NCI-H1105 treated with DMSO at 0.1 percent for 48 hours (cell line): ENCODE results near the gene CDH4.

Source experiments
- DNase-seq: peaks from one replicate; lab custom pipeline; 2025; lab: John Stamatoyannopoulos, UW

The CDH4 gene

DNA sequence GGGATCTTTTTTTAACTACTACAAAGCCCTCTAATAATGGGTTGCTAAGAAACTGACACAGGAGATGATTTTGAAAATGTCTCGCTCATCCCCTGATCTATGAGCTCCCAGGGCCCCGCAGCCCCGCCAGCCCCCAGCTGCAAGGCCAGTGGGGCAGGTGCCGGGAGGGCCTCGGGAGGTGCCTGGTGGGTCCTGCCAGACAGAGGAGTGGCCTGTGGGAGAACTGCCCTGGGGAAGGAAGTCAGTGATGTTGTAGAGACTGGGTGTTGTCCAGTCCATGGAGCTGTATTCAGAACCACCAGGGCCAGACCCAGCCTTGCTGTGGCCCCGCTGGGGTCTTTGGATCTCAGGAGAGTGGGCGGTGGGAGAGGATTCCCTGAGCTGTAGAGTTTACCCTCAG lies 554.9 kb downstream of the CDH4 start:
- DNase-seq = no peak

GRCh38 chr20:61807471-61808160 lies 555.6 kb downstream of the CDH4 start:
- no peak for DNase-seq

DNA sequence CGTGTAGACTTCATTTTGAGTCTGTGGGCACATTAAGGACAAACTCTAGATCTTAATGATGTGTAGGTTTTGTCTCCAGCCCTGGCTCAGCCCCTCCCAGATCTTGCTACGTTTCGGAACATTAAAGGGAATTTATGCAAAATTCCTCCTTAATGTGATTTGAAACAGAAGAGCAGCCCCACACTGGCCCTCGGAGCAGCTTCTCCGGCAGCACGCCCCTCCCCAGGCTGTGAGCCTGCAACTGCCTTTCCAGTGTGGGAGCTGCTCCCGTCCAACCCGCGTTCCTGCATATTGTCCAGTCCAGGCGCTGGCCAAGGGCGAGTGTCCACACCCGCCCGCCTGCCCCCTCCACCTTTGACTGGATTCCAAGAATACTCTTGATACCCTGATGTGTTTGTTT lies 556.4 kb downstream of the CDH4 start:
- DNase-seq = no peak

- DNase-seq = no peak
Measured at GRCh38 chr20:61809006-61809770, 557.1 kb downstream of the CDH4 start.

GRCh38 chr20:61810066-61810737 lies 558.1 kb downstream of the CDH4 start:
- no peak for DNase-seq

- no peak for DNase-seq
Measured at GRCh38 chr20:61810738-61811135, 558.7 kb downstream of the CDH4 start.

- no peak for DNase-seq
Measured at GRCh38 chr20:61811166-61811565, 559.1 kb downstream of the CDH4 start.

- DNase-seq = no peak
Measured at GRCh38 chr20:61812121-61812844, 560.2 kb downstream of the CDH4 start.

DNA sequence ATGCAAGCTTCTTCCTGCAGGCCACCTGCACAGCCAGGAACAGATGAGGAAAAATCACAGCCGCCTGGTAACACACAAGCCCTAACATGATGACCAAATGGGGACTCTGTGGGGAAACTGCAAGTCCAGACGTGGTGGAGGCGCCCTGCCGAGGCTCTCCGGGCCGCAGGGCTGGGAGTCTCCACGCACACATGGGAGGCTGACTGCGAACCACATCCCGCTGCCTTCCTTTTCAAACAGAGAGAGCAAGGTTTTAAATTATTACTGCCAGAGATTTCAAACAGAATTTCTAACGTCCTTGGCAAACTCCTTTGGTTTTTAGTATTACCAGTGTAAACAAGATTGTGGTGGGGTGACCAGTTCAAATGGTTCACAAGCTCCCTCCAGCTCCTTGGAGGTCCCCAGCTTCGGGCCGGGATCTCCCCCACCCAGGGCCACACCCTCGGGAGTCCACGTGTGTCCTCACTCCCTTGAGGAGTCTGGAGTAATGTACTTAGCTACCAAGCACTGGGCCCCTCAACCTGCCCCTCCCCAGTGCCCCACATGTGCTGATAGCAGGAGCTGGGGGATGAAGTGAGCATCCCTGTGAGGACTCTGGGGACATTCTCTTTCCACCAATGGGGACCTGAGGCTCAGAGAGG lies 560.9 kb downstream of the CDH4 start:
- no peak for DNase-seq

DNA sequence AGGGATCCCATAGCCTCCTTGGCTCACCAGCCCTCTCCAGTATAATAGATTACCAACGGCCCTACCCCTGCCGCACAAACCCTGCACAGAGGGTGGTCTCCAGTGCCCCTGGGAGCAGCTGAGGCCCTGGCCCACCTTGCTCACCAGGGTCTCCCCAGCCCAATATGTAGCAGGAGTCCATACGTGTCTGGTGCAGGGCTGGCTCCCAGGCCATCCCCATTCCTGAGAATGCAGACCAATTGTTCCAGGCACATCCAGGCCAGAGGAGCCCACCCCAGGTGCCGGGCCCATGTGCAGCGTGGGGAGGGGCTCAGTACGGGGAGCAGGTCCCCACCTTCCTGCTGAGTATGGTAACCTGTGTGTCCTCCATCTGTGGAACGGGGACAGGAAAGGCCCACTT lies 561.7 kb downstream of the CDH4 start:
- no peak for DNase-seq

DNA sequence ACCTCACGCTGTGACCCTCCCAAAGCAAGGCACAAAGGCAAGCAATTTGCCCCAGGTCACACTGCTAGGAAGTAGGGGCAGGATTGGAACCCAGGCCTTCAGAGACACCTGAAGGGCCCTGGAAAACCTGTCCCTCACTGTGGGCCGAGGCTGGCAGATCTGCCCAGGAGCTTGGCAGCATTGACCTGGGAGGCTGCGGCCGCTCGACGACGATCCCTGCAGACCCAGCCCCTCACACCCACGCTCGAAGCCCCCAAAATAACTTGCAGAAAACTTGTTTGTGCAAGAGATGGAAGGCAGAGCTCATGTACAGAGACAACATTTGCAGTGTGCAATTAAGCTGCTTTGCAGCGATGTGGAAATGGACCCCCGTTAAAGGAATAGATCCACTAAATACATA lies 562.2 kb downstream of the CDH4 start:
- no peak for DNase-seq

DNA sequence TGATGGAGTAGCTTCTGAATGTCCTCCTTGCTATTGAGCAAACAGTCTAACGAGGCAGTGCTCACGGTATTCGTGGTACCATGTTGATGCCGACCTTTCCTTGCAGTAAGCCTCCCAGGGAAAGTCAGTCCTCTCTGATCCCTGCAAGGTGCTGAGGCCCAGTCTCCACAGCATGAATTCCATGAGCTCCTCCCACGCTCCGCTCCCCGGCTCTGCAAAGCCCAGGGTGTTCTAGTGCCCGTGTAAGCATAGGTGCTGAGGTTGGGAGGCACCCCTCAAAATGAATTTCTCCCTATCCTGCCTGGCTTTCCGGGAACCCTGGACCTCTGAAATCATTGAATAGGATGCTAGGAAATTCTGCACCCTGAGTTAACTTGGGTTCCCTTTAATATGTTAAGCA lies 562.7 kb downstream of the CDH4 start:
- no peak for DNase-seq

DNA sequence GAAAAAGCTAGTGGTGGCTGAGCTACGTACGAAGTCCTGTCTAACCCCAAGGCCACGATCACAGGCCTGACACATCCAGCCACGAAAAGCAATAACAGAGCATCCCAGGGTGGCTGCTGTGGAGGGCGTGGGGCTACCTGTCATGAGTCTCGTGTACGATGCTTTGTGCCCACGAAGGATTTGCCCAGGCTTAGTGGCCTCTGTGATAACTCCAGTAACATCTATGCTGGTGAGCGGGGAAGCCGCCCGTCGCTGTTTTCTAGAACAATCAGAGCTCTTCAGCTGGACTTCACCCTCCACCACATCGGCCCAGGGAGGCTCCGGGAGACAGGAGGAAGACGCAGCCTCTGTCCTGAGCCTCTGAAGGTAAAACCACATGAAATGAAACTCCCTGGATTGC lies 563.1 kb downstream of the CDH4 start:
- DNase-seq = no peak

GRCh38 chr20:61815678-61816077 lies 563.6 kb downstream of the CDH4 start:
- no peak for DNase-seq

GRCh38 chr20:61816606-61817460 lies 564.8 kb downstream of the CDH4 start:
- no peak for DNase-seq

DNA sequence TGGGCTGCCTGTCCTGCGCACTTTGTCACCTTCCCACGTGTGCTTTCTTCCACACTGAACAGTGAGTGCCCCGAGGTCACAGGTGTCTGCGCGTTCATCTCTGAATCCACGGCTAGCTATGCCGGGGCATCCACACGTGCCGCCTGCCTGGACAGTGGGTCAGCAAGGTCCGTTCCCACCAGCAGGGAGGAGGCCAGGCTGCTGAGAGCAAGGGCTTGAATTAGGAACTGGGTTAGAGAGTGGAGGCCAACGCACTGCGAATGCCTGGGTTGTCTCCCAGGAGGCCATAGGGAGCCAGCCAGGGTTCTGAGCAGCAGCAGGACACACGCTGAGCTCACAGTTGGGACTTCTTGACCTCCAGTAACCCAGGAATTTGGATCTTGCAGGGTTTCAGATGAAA lies 565.5 kb downstream of the CDH4 start:
- no peak for DNase-seq

GRCh38 chr20:61818746-61819573 lies 566.9 kb downstream of the CDH4 start:
- no peak for DNase-seq

- DNase-seq = no peak
Measured at GRCh38 chr20:61819574-61819846, 567.4 kb downstream of the CDH4 start.

DNA sequence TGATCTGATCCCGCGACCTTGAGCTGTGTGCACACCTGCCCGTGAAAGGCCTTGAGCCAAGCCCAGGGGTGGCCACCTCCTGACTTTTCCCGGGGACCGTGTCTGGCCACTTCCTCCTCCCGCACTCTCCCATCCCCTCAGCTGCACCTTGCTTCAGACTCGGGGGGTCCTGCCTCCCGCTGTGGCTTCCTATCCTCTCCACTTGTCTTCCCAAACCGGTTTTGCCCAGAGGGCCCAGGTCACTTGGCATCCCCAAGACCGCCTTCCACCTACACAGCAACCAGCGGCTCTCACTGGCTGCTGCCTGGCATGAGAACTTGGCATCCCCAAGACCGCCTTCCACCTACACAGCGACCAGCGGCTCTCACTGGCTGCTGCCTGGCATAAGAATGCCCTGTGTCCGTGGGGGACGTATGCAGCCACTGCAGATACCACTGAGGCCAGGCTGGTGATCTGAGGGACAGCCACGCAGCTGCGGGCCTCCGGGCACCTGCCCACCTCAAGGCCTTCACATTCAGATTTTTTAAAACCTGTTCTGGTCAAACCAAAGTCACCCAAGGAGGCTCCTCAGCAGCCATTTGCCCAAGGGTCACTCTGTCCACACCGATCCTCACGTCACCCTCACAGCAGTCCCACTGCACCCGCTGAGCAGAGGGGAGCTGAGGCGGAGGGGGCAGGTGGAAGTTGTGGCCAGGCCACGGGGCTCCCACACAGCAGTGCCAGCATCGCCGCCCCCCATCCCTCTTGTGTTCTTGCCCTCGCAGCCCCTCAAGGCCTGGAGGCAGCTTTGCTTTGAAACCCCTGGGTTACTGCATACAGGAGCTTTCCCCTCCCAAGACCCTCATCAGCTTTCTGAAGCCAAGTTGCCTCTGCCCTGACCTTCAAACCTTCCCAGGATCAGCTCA lies 568.1 kb downstream of the CDH4 start:
- DNase-seq = no peak
